Heart left ventricle (tissue), 16 donors: ENCODE results near the gene TTC7B. TPM values are rescaled to one million over a fixed set of nuclear protein-coding genes. Genes with fewer than 3 reads are reported as not detected.

Experiments
- ATAC-seq, 4 donors: fragments of 200-7000 bp; cut with Tn5 transposase; one replicate each; pipeline ENCODE4 v1.9.1; 2020 to 2022; ENCODE audit warnings: moderate library complexity in 4 of 4, mild to moderate bottlenecking in 3 of 4, moderate number of reproducible peaks in 1 of 4
- DNase-seq, 5 donors: peaks; one replicate each; pipeline ENCODE4 v3.0.0-alpha.2; 2020
- H3K27ac ChIP-seq, 12 donors: fragments of 200-600 bp; sonication (generic) in 4 of 12; one replicate each; pipeline versions ENCODE4 v1.5.0 to v1.8.0; 2016 to 2022; ENCODE audit warnings: mild to moderate bottlenecking in 2 of 12
- H3K27me3 ChIP-seq, 9 donors: fragments of 200-600 bp; sonication (generic) in 2 of 9; one replicate each; pipeline versions ENCODE4 v1.5.1 to v1.8.0; 2016 to 2022; ENCODE audit warnings: mild to moderate bottlenecking in 3 of 9
- H3K36me3 ChIP-seq, 9 donors: fragments of 200-600 bp; sonication (generic) in 2 of 9; one replicate each; pipeline versions ENCODE4 v1.5.0 to v1.8.0; 2018 to 2022; ENCODE audit warnings: mild to moderate bottlenecking in 2 of 9
- H3K4me1 ChIP-seq, 12 donors: fragments of 200-600 bp; sonication (generic) in 4 of 12; one replicate each; pipeline versions ENCODE4 v1.5.0 to v1.8.0; 2016 to 2022; ENCODE audit warnings: mild to moderate bottlenecking in 3 of 12
- H3K4me3 ChIP-seq, 12 donors: fragments of 200-600 bp; sonication (generic) in 4 of 12; one replicate each; pipeline versions ENCODE4 v1.5.0 to v1.8.0; 2017 to 2022; ENCODE audit warnings: mild to moderate bottlenecking in 9 of 12, moderate library complexity in 4 of 12
- H3K9me3 ChIP-seq, 12 donors: fragments of 200-600 bp; sonication (generic) in 4 of 12; one replicate each; pipeline versions ENCODE4 v1.5.0 to v1.8.0; 2016 to 2022; ENCODE audit warnings: mild to moderate bottlenecking in 1 of 12
- POLR2A ChIP-seq, 2 donors: fragments of 450-650 bp; IDR thresholded peaks; one replicate each; pipeline ENCODE4 v1.6.1; 2017; ENCODE audit warnings: antibody characterized with exemption in 2 of 2, mild to moderate bottlenecking in 2 of 2, moderate library complexity in 2 of 2
- WGBS, 4 donors: extraction: QIAGEN DNeasy Blood & Tissue Kit in 2 of 4; methylation state at CpG; one replicate each; pipeline versions ENCODE4 v1.1.5 to v1.1.7; 2013 to 2018; 5-methylcytosine and 5-hydroxymethylcytosine counted together
- intact Hi-C, 10 donors: fragments of 100-400 bp; cut with DNase I; formaldehyde crosslinking; loops; one replicate each; pipeline versions ENCODE4 v1.11.1 to v1.14.2; 2022
- polyA plus RNA-seq, 2 donors: library from polyadenylated mRNA; stranded (reverse); fragments of 200-250 nt; gene quantifications; one replicate each; pipeline ENCODE4 v1.2.3, GENCODE V29; 2013
- total RNA-seq, 9 donors: library from RNA; depleted of rRNA in 2 of 9; stranded (reverse); fragments of >200 nt in 2 of 9; fragmentation: NEBNext Ultra II Directional in 3 of 9; extraction: Animal tissue kit (Norgen Biotek cat#: 25700) in 3 of 9; gene quantifications; one replicate each; pipeline versions ENCODE4 v1.1.0 to v1.2.4, GENCODE V29; 2016 to 2023
- TF ChIP-seq, protein P1 (sequence below), 12 donors: fragments of 200-600 bp; sonication (generic) in 4 of 12; IDR thresholded peaks; one replicate each; pipeline versions ENCODE4 v1.5.0 to v1.8.0; 2018 to 2022; ENCODE audit warnings: antibody characterized with exemption in 12 of 12, mild to moderate bottlenecking in 5 of 12
- donor health status: ischemic (EF 13 %, LVEDD 7.1; RV severe dilation, severe dysfunction).
- donor health status: healthy with polysubstance abuse.
- donor health status: DM: no; HTN: yes; CAD: no.
- donor health status: DM: no; HTN: no; CAD: no.
- donor health status: ischemic (EF 25% LVEDD 6.9; RV normal size, moderate dysfunction).
- donor health status: ischemic (EF 25% LVEDD 5.7; RV mildly dilated, moderate dysfunction).
- donor health status: healthy.
- donor health status: DM: yes; HTN: yes; CAD: no.
- donor health status: ischemic (EF 35%, LVEDD 5.7; RV mildly dilated, moderate dysfunction).
- donor health status: nonischemic (EF 11% LVEDD 7.7; RV severe dilation, severe dysfunction).
- donor health status: DM: yes; HTN: yes; CAD: no.
- donor health status: PGD.
- donor health status: ischemic (EF 29% LVEDD 5.4; RV normal size, mild dysfunction).
- donor health status: nonischemic (EF 23%, LVEDD 6.1; RV moderate dilation, normal function).

TTC7B gene
- total and polyA plus RNA-seq, 11 donors, result 20.3 to 76.1 (median 62.6) TPM

DNA sequence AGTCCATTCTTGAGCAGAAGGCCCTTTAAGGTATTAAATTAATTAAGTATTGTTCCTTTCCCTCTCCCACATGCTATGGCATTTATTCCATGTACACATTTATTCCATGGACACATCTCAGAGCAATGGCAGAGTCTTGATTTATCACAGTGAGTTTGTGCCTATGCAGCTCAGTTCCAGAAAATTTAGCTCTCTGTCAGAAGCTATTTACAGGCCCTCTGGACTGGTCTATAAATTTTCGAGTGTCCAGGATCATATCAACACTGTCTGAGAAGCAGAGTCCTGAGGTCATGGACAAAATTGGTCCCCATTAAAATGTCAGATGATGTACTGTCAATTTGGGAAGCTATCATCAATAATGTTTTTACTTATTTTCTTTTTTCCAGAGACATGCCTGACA, 65.5 kb downstream of the TTC7B start:
- peak overlapping the region in 1 of 12 donors; percentile 32 for H3K27ac ChIP-seq
- intact Hi-C loops, result loop anchor here in 3 of 10 donors (10.0 kb wide), 2 partner anchors 356 to 446 kb away; partner anchors contain the start of gene CALM1 (in 1 of the 3)
- TF ChIP-seq POLR2A (IDR thresholded peaks at IDR 0.05), result no peak
- TF ChIP-seq, protein P1, sequence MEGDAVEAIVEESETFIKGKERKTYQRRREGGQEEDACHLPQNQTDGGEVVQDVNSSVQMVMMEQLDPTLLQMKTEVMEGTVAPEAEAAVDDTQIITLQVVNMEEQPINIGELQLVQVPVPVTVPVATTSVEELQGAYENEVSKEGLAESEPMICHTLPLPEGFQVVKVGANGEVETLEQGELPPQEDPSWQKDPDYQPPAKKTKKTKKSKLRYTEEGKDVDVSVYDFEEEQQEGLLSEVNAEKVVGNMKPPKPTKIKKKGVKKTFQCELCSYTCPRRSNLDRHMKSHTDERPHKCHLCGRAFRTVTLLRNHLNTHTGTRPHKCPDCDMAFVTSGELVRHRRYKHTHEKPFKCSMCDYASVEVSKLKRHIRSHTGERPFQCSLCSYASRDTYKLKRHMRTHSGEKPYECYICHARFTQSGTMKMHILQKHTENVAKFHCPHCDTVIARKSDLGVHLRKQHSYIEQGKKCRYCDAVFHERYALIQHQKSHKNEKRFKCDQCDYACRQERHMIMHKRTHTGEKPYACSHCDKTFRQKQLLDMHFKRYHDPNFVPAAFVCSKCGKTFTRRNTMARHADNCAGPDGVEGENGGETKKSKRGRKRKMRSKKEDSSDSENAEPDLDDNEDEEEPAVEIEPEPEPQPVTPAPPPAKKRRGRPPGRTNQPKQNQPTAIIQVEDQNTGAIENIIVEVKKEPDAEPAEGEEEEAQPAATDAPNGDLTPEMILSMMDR (IDR thresholded peaks at IDR 0.05), result no peak
- H3K36me3 ChIP-seq, result no peaks in the 10 kb centered on the region
- no peaks in the 10 kb centered on the region for H3K27me3 ChIP-seq
- H3K4me1 ChIP-seq, result peaks cover 0 to 5% (median 0%) of the 10 kb centered on the region in 12 donors
- DNase-seq (no peak), ATAC-seq (peak in 3 of 4 donors; percentile 52 to 65 (median 60))
- WGBS, 4 donors, result 53 to 69% (median 66%) methylated on average over 1 of the region's 1 CpG
- H3K4me3 ChIP-seq, result no peak overlapping the region
- peaks cover 0 to 36% (median 8%) of the 10 kb centered on the region in 12 donors for H3K9me3 ChIP-seq

- ATAC-seq (no peak), DNase-seq (no peak)
- Histone ChIP-seq H3K4me1 (peaks cover 0 to 5% (median 0%) of the 10 kb centered on the region in 12 donors), H3K4me3 (no peak overlapping the region), H3K27ac (peak overlapping the region in 1 of 12 donors; percentile 32), H3K9me3 (peaks cover 0 to 36% (median 8%) of the 10 kb centered on the region in 12 donors), H3K36me3 (no peaks in the 10 kb centered on the region), H3K27me3 (no peaks in the 10 kb centered on the region)
- TF ChIP-seq, protein P1 (IDR thresholded peaks at IDR 0.05), result no peak
- no peak for TF ChIP-seq POLR2A (IDR thresholded peaks at IDR 0.05)
- intact Hi-C loops, result loop anchor here in 3 of 10 donors (10.0 kb wide), 2 partner anchors 355 to 445 kb away; partner anchors contain the start of gene CALM1 (in 1 of the 3)
Observed at GRCh38 chr14:90750191-90750590, 66.0 kb downstream of the TTC7B start.

DNA sequence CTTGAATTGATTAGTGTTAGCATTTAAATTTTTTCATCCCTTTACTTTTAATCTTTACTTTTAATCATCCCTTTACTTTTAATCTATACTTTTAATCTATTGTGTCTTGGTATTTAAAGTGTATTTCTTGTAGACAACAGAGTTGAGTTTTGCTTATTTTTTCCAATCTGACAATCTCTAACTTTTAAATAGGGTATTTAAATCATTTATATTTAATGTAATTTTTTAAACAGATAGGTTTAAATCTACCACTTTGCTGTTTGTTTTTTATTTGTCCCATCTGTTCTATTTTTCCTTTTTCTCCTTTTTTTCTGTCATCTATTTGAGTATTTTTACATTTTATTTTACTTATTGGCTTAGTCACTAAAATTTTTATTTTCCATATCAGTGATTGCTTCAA, 68.3 kb downstream of the TTC7B start:
- peaks cover 0 to 36% (median 8%) of the 10 kb centered on the region in 12 donors for H3K9me3 ChIP-seq
- TF ChIP-seq, protein P1 (IDR thresholded peaks at IDR 0.05), result no peak
- no peak for TF ChIP-seq POLR2A (IDR thresholded peaks at IDR 0.05)
- DNase-seq (no peak), ATAC-seq (no peak)
- peaks cover 0 to 4% (median 0%) of the 10 kb centered on the region in 9 donors for H3K36me3 ChIP-seq
- intact Hi-C loops, result no loop called here
- no peak overlapping the region for H3K4me3 ChIP-seq
- H3K27me3 ChIP-seq, result no peaks in the 10 kb centered on the region
- H3K27ac ChIP-seq, result no peak overlapping the region
- peaks cover 0 to 17% (median 11%) of the 10 kb centered on the region in 12 donors for H3K4me1 ChIP-seq

- TF ChIP-seq POLR2A (IDR thresholded peaks at IDR 0.05), result no peak
- TF ChIP-seq, protein P1 (IDR thresholded peaks at IDR 0.05), result no peak
- 88 to 94% (median 90%) methylated on average over 10 of the region's 10 CpGs for WGBS, 4 donors
Observed at GRCh38 chr14:90743826-90744225, 72.4 kb downstream of the TTC7B start.

More at GRCh38 chr14:90743826-90744225, 72.4 kb downstream of the TTC7B start:
- Histone ChIP-seq H3K27ac (peak overlapping the region in 11 of 12 donors; percentile 0 to 90 (median 54)), H3K4me3 (no peak overlapping the region), H3K27me3 (no peaks in the 10 kb centered on the region), H3K36me3 (peaks cover 0 to 5% (median 0%) of the 10 kb centered on the region in 9 donors), H3K9me3 (peaks cover 0 to 14% (median 2%) of the 10 kb centered on the region in 12 donors), H3K4me1 (peaks cover 0 to 38% (median 24%) of the 10 kb centered on the region in 12 donors)
- no peak for DNase-seq
- intact Hi-C loops, result no loop called here
- no peak for ATAC-seq
